ENCODE data around the gene ROMO1.

DNA sequence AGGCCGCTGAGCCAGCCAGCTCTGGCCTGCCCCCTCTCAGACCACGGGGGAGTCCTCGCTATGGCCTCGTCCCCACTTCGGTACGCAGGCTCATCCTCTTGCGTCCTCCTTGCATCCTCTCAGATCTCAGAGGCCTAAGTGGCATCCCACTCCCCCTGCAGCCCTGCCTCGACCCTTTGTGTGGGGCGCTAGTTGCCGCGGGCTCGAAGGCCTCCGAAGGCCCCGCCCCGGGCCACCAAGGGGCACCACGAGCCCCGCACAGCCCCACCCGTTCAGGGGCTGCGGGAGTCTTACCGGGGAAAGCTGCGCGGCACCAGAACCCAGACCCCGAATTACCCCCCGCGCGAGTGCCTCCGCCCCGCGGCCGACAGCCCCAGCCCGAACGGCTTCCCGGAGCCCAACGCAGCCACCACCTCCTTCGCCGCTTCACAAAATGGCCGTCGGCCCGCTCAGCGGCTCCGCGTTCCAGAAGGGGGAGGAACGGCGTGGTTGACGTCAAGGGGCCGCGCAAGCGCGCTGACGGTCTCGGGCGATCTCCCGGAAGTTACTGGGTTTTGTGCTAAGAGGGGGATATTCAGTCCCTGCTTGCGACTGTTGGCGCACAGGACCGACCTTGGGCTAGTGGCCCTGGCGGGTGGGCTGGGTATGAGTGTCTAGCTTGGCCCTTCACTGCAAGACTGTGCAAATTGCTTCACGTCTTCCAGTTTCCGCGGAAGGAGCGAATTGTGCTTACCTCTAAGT lies 34.6 kb upstream of the ROMO1 start, which contains the start of the genes CPNE1 and RBM12:
- TF ChIP-seq POLR2A (IDR thresholded peaks at IDR 0.05) (peak in 1 of 2 donors; percentile 95), POLR2AphosphoS5 (IDR thresholded peaks at IDR 0.05; ENCODE audit: insufficient read depth in 1 of 2, low read depth in 1 of 2) (peak; percentile 96 to 100)
- TF ChIP-seq, protein P1, sequence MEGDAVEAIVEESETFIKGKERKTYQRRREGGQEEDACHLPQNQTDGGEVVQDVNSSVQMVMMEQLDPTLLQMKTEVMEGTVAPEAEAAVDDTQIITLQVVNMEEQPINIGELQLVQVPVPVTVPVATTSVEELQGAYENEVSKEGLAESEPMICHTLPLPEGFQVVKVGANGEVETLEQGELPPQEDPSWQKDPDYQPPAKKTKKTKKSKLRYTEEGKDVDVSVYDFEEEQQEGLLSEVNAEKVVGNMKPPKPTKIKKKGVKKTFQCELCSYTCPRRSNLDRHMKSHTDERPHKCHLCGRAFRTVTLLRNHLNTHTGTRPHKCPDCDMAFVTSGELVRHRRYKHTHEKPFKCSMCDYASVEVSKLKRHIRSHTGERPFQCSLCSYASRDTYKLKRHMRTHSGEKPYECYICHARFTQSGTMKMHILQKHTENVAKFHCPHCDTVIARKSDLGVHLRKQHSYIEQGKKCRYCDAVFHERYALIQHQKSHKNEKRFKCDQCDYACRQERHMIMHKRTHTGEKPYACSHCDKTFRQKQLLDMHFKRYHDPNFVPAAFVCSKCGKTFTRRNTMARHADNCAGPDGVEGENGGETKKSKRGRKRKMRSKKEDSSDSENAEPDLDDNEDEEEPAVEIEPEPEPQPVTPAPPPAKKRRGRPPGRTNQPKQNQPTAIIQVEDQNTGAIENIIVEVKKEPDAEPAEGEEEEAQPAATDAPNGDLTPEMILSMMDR (IDR thresholded peaks at IDR 0.05), result no peak

All from vagina (tissue), 2 donors.